PC-3 (cell line): Measurements from ENCODE around the gene AEBP1. TPM values are rescaled to one million over a fixed set of nuclear protein-coding genes. Genes with fewer than 3 reads are reported as not detected.
A peak's percentile ranks its signal among the peaks of the same experiment; 100 is the strongest.

Source experiments
- ATAC-seq: fragments of 200-7000 bp; cut with Tn5 transposase; 2 replicates; pipeline ENCODE4 v1.9.1; 2020; ENCODE audit warnings: mild to moderate bottlenecking, moderate library complexity
- BruUV-seq: library from RNA; stranded (reverse); fragments of 400-500 nt; replicated peaks from 2 replicates; lab custom pipeline; 2021; lab: Mats Ljungman, UMichigan
- CTCF ChIA-PET: fragments of 300-600 bp; sonication (Branson Sonifier 250); formaldehyde crosslinking; loops from one replicate; lab custom pipeline; 2022; ENCODE audit warnings: antibody characterized with exemption; lab: Charles Lee
- POLR2A ChIA-PET: fragments of 300-600 bp; sonication (Branson Sonifier 250); formaldehyde crosslinking; loops from one replicate; lab custom pipeline; 2022; ENCODE audit warnings: antibody characterized with exemption; ENCODE audit not compliant: unreplicated experiment; lab: Charles Lee
- DNase-seq: peaks from one replicate; pipeline ENCODE4 v3.0.0-alpha.2; 2015
- H2AFZ ChIP-seq: fragments of 300-600 bp; sonication (generic); 2 replicates; pipeline ENCODE4 v1.6.0; 2016; ENCODE audit warnings: antibody characterized with exemption, low read length
- H3F3A ChIP-seq: fragments of 300-600 bp; sonication (generic); one replicate; pipeline ENCODE4 v1.6.0; 2017; ENCODE audit warnings: antibody characterized with exemption, low read length, control low read depth, mild to moderate bottlenecking; ENCODE audit not compliant: unreplicated experiment
- H3K27ac ChIP-seq: fragments of 300-600 bp; sonication (generic); 2 replicates; pipeline ENCODE4 v1.5.1; 2016; ENCODE audit warnings: mild to moderate bottlenecking, low read length
- H3K27me3 ChIP-seq: fragments of 300-600 bp; sonication (generic); 2 replicates; pipeline ENCODE4 v1.6.1; 2016; ENCODE audit warnings: low read length, mixed read lengths
- H3K36me3 ChIP-seq: fragments of 300-600 bp; sonication (generic); 2 replicates; pipeline ENCODE4 v1.6.1; 2016; ENCODE audit warnings: low read depth, mixed run types, low read length, mixed read lengths
- H3K4me1 ChIP-seq: fragments of 300-600 bp; sonication (generic); 2 replicates; pipeline ENCODE4 v1.5.1; 2016; ENCODE audit warnings: low read length; ENCODE audit not compliant: insufficient read depth
- H3K4me2 ChIP-seq: fragments of 300-600 bp; sonication (generic); 2 replicates; pipeline ENCODE4 v1.6.0; 2016; ENCODE audit warnings: low read length
- H3K4me3 ChIP-seq: fragments of 300-600 bp; sonication (generic); 2 replicates; pipeline ENCODE4 v1.5.1; 2016; ENCODE audit warnings: mild to moderate bottlenecking, low read length, mixed read lengths
- H3K79me2 ChIP-seq: fragments of 300-600 bp; sonication (generic); 2 replicates; pipeline ENCODE4 v1.6.1; 2017; ENCODE audit warnings: low read length, mixed read lengths
- H3K9ac ChIP-seq: fragments of 300-600 bp; sonication (generic); 2 replicates; pipeline ENCODE4 v1.6.0; 2016; ENCODE audit warnings: mild to moderate bottlenecking, low read length
- H3K9me2 ChIP-seq: fragments of 300-600 bp; sonication (generic); replicated peaks from 2 replicates; pipeline ENCODE4 v1.6.1; 2016; ENCODE audit warnings: mixed run types, low read length, mixed read lengths
- H3K9me3 ChIP-seq: fragments of 300-600 bp; sonication (generic); 2 replicates; pipeline ENCODE4 v1.6.1; 2016; ENCODE audit warnings: low read length, mixed read lengths
- H4K20me1 ChIP-seq: fragments of 300-600 bp; sonication (generic); 2 replicates; pipeline ENCODE4 v1.6.1; 2016; ENCODE audit warnings: low read length, mixed read lengths
- CTCF ChIP-seq: fragments of 300-600 bp; sonication (generic); conservative IDR thresholded peaks from 2 replicates; pipeline ENCODE4 v1.5.1; 2017; ENCODE audit warnings: antibody characterized with exemption, low read depth, mild to moderate bottlenecking, low read length
- EZH2 ChIP-seq: fragments of 300-600 bp; sonication (generic); IDR thresholded peaks from one replicate; pipeline ENCODE4 v1.6.1; 2017; ENCODE audit warnings: antibody characterized with exemption, mild to moderate bottlenecking, low read length; ENCODE audit not compliant: unreplicated experiment
- EZH2phosphoT487 ChIP-seq: fragments of 300-600 bp; sonication (generic); IDR thresholded peaks from 2 replicates; pipeline ENCODE4 v1.6.1; 2018; ENCODE audit warnings: mild to moderate bottlenecking, antibody characterized with exemption, low read length, borderline replicate concordance
- intact Hi-C: fragments of 100-400 bp; cut with micrococcal nuclease; formaldehyde crosslinking; loops from 2 replicates; pipeline ENCODE4 v1.9.0; 2023
- total RNA-seq: library from RNA; depleted of rRNA; stranded (reverse); fragments of >200 nt; gene quantifications from 2 replicates; pipeline ENCODE4 v1.2.3, GENCODE V29; 2014

The AEBP1 gene
- total RNA-seq, 1 experiment from 2014 or later: not detected

DNA sequence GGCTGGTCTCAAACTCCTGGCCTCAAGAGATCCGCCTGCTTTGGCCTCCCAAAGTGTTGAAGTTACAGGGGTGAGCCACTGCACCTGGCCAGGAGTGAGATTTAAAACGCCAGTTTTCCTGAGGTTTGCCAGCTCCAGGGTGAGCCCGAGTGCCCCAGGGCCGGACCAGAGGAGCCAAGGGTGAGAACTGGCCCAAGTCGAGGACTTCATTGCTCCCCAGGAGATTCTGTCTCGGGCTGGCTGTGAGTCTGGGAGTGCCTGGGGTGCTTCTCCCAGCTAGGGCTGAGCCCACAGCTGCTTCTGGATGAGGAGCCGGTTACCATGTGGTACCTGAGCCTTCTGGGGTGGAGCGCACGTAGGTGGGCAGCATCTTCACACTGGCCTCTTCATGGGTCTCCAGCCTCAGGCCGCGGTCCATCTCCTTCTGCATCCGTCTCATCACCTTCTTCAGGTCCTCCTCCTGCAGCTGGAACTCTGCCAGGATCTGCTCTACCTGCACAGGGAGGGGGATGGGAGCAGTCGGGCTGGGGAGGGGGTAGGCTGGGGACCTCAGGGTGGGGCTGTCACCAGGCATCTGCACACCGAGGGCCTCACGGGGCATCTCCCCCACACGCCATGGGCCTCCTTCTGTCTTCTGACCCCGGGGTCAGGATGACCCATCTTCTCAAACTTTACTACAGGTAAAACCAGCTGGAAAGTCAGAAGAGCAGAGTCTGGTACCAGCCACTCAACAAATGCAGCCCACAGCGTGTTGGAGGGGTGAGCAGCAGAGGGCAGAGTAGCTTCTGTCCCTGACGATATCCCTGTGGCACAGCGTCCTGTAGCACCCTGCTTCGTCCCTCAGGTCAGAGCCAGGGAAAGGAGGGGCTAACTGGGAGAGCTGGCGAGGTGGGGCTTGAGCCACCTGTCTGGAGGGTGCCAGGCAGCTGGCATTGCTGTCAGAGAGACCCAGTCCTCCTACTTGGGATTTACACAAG, 49.1 kb downstream of the AEBP1 start:
- ChIA-PET POLR2A (no interaction called here), CTCF (no interaction called here)
- BruUV-seq: no TSS peak
- Histone ChIP-seq H4K20me1 (no peaks in the 10 kb centered on the region), H3K27me3 (no peaks in the 10 kb centered on the region), H3K4me3 (no peak overlapping the region), H3F3A (no peaks in the 10 kb centered on the region), H3K36me3 (no peaks in the 10 kb centered on the region), H3K27ac (no peak overlapping the region), H3K9ac (no peak overlapping the region), H3K79me2 (no peaks in the 10 kb centered on the region), H3K9me2 (no peaks in the 10 kb centered on the region), H3K4me2 (no peak overlapping the region), H2AFZ (no peak overlapping the region), H3K4me1 (no peaks in the 10 kb centered on the region), H3K9me3 (no peaks in the 10 kb centered on the region)
- intact Hi-C loops: no loop called here
- ATAC-seq (peak; percentile 27; the same call in 1 of the 2 replicates), DNase-seq (no peak)
- TF ChIP-seq CTCF (no peak), EZH2phosphoT487 (no peak), EZH2 (no peak)

DNA sequence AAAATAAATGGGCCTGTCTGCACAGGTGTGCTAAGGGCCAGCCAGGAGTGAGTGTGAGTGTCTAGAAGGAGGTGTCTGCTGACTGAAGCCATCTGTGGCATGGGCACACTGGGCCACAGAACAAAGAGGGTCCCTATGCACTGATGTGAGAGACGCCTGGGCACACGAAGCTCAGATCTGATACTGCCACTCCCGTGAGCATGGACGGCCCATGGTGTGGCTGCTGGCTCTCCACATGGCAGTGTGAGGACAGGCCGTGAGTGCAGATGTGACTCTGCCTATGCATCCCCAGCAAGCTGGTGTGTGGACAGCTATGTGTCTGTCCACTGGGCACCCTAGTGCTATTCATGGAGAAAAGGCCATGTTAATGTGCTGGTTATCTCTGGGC, 49.8 kb downstream of the AEBP1 start:
- no peak overlapping the region for H2AFZ ChIP-seq
- no peak overlapping the region for H3K4me3 ChIP-seq
- no peak overlapping the region for H3K9ac ChIP-seq
- H3K27me3 ChIP-seq: no peaks in the 10 kb centered on the region
- intact Hi-C loops: no loop called here
- no peaks in the 10 kb centered on the region for H3K9me2 ChIP-seq
- H3K79me2 ChIP-seq: no peaks in the 10 kb centered on the region
- CTCF ChIA-PET: no interaction called here
- TF ChIP-seq EZH2phosphoT487 (no peak), CTCF (no peak)
- no peak for DNase-seq
- no peak for ATAC-seq
- no TSS peak for BruUV-seq
- H3K27ac ChIP-seq: no peak overlapping the region
- H3K36me3 ChIP-seq: no peaks in the 10 kb centered on the region
- POLR2A ChIA-PET: interaction anchor here (0.7 kb wide), 1 partner anchor 76 kb away, joined by 4 read pairs; no protein-coding TSS in a partner anchor
- no peaks in the 10 kb centered on the region for H3F3A ChIP-seq
- no peaks in the 10 kb centered on the region for H3K4me1 ChIP-seq
- no peaks in the 10 kb centered on the region for H4K20me1 ChIP-seq
- no peak overlapping the region for H3K4me2 ChIP-seq
- H3K9me3 ChIP-seq: no peaks in the 10 kb centered on the region

- no peak overlapping the region for H3K4me3 ChIP-seq
- no peak overlapping the region for H2AFZ ChIP-seq
- ChIA-PET CTCF (no interaction called here), POLR2A (interaction anchor here (0.7 kb wide), 1 partner anchor 76 kb away, joined by 4 read pairs; no protein-coding TSS in a partner anchor)
- BruUV-seq: no TSS peak
- no peaks in the 10 kb centered on the region for H3F3A ChIP-seq
- no peak overlapping the region for H3K9ac ChIP-seq
- no peaks in the 10 kb centered on the region for H3K79me2 ChIP-seq
- H3K9me2 ChIP-seq: no peaks in the 10 kb centered on the region
- H3K27ac ChIP-seq: no peak overlapping the region
- no peaks in the 10 kb centered on the region for H4K20me1 ChIP-seq
- no peaks in the 10 kb centered on the region for H3K9me3 ChIP-seq
- no peaks in the 10 kb centered on the region for H3K27me3 ChIP-seq
- ATAC-seq: peak; percentile 39; the same call in 1 of the 2 replicates
- TF ChIP-seq EZH2phosphoT487: no peak
- TF ChIP-seq EZH2: no peak
- no peak for TF ChIP-seq CTCF
- H3K4me2 ChIP-seq: no peak overlapping the region
- H3K4me1 ChIP-seq: no peaks in the 10 kb centered on the region
- DNase-seq: peak; percentile 26
- intact Hi-C loops: no loop called here
- no peaks in the 10 kb centered on the region for H3K36me3 ChIP-seq
These were observed 50.6 kb downstream of the AEBP1 start for GRCh38 chr7:44154703-44155102.
